ENCODE measurements around the gene PARM1.

PARM1 gene

GRCh38 chr4:74934888-74935287 is 2.0 kb downstream of the PARM1 start:
- Histone ChIP-seq H3K4me3 (ENCODE audit: insufficient read depth, low read depth, low read length) (no peak overlapping the region), H3K27ac (ENCODE audit: insufficient read depth, low read depth, low read length, poor library complexity, severe bottlenecking) (no peak overlapping the region), H3K36me3 (ENCODE audit: control insufficient read depth, insufficient read depth, low read length) (no peaks in the 10 kb centered on the region), H3K4me1 (ENCODE audit: control insufficient read depth, insufficient read depth, low read length) (peaks cover 10% of the 10 kb centered on the region), H3K27me3 (ENCODE audit: control insufficient read depth, insufficient read depth, low read length, poor library complexity, severe bottlenecking) (peaks cover 30% of the 10 kb centered on the region), H3K9me3 (ENCODE audit: control insufficient read depth, low read length) (no peaks in the 10 kb centered on the region)
- WGBS, 2 experiments: 11% methylated on average over 10 of the region's 10 CpGs

DNA sequence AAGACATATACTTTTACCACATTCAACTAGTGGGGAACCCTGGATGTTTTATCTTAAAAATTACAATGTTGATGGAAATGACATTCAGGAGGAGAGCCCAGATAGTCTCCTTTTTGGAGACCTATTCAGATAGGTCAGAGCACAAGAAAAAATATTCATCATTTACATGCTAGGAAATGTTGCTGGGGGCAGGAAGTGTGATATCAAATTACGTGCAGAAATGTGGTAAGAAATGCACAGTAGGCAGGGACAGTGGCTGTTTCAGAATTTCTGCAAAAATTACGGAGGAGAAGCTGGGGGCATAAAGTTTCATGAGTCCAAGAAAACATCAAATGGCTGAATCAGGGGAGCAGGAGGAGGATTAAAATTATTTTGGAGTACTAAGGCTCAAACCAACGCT is 8.2 kb downstream of the PARM1 start:
- H3K27me3 ChIP-seq (ENCODE audit: control insufficient read depth, insufficient read depth, low read length, poor library complexity, severe bottlenecking): no peaks in the 10 kb centered on the region
- no peak overlapping the region for H3K27ac ChIP-seq (ENCODE audit: insufficient read depth, low read depth, low read length, poor library complexity, severe bottlenecking)
- H3K4me3 ChIP-seq (ENCODE audit: insufficient read depth, low read depth, low read length): no peak overlapping the region
- H3K9me3 ChIP-seq (ENCODE audit: control insufficient read depth, low read length): no peaks in the 10 kb centered on the region
- no peaks in the 10 kb centered on the region for H3K36me3 ChIP-seq (ENCODE audit: control insufficient read depth, insufficient read depth, low read length)
- 68 to 74% methylated on average over 3 of the region's 3 CpGs for WGBS, 2 experiments
- H3K4me1 ChIP-seq (ENCODE audit: control insufficient read depth, insufficient read depth, low read length): no peaks in the 10 kb centered on the region

GRCh38 chr4:74942251-74942917 is 9.5 kb downstream of the PARM1 start:
- Histone ChIP-seq H3K9me3 (ENCODE audit: control insufficient read depth, low read length) (no peaks in the 10 kb centered on the region), H3K4me3 (ENCODE audit: insufficient read depth, low read depth, low read length) (no peak overlapping the region), H3K4me1 (ENCODE audit: control insufficient read depth, insufficient read depth, low read length) (no peaks in the 10 kb centered on the region), H3K36me3 (ENCODE audit: control insufficient read depth, insufficient read depth, low read length) (no peaks in the 10 kb centered on the region), H3K27ac (ENCODE audit: insufficient read depth, low read depth, low read length, poor library complexity, severe bottlenecking) (no peak overlapping the region), H3K27me3 (ENCODE audit: control insufficient read depth, insufficient read depth, low read length, poor library complexity, severe bottlenecking) (no peaks in the 10 kb centered on the region)
- 78 to 83% methylated on average over 3 of the region's 3 CpGs for WGBS, 2 experiments

- H3K27ac ChIP-seq (ENCODE audit: insufficient read depth, low read depth, low read length, poor library complexity, severe bottlenecking): no peak overlapping the region
- no peaks in the 10 kb centered on the region for H3K27me3 ChIP-seq (ENCODE audit: control insufficient read depth, insufficient read depth, low read length, poor library complexity, severe bottlenecking)
- no peaks in the 10 kb centered on the region for H3K36me3 ChIP-seq (ENCODE audit: control insufficient read depth, insufficient read depth, low read length)
- no peak overlapping the region for H3K4me3 ChIP-seq (ENCODE audit: insufficient read depth, low read depth, low read length)
- H3K4me1 ChIP-seq (ENCODE audit: control insufficient read depth, insufficient read depth, low read length): no peaks in the 10 kb centered on the region
- 94 to 98% methylated on average over 3 of the region's 3 CpGs for WGBS, 2 experiments
- no peaks in the 10 kb centered on the region for H3K9me3 ChIP-seq (ENCODE audit: control insufficient read depth, low read length)
Observed at GRCh38 chr4:74942918-74943253, 10.0 kb downstream of the PARM1 start.

DNA sequence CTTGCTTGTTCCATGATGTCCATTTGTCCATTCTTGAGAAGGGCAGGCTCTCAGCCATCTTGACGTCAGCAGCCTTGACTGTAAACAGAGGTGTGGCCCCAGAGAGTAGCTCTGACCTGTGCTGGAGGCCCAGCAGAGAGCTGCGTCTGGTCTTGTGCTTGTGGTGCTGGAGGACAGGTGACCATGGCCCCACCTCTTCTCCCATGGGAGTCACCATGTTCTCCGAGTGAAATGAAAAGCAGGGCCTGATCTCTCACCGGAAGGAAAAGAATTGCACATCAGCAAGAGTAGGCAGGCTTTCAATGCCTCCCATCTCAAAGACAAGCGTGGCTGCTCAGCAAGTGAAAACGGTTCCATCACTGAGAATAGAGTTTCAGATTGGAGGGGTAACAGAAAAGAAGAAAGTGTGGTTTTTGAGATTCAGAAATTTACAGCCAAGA is 11.5 kb downstream of the PARM1 start:
- Histone ChIP-seq H3K4me1 (ENCODE audit: control insufficient read depth, insufficient read depth, low read length) (no peaks in the 10 kb centered on the region), H3K27me3 (ENCODE audit: control insufficient read depth, insufficient read depth, low read length, poor library complexity, severe bottlenecking) (no peaks in the 10 kb centered on the region), H3K4me3 (ENCODE audit: insufficient read depth, low read depth, low read length) (no peak overlapping the region), H3K27ac (ENCODE audit: insufficient read depth, low read depth, low read length, poor library complexity, severe bottlenecking) (no peak overlapping the region), H3K36me3 (ENCODE audit: control insufficient read depth, insufficient read depth, low read length) (no peaks in the 10 kb centered on the region), H3K9me3 (ENCODE audit: control insufficient read depth, low read length) (no peaks in the 10 kb centered on the region)
- WGBS, 2 experiments: 88 to 96% methylated on average over 6 of the region's 6 CpGs

GRCh38 chr4:74946196-74946595 is 13.3 kb downstream of the PARM1 start:
- Histone ChIP-seq H3K27me3 (ENCODE audit: control insufficient read depth, insufficient read depth, low read length, poor library complexity, severe bottlenecking) (no peaks in the 10 kb centered on the region), H3K4me1 (ENCODE audit: control insufficient read depth, insufficient read depth, low read length) (no peaks in the 10 kb centered on the region), H3K9me3 (ENCODE audit: control insufficient read depth, low read length) (no peaks in the 10 kb centered on the region), H3K4me3 (ENCODE audit: insufficient read depth, low read depth, low read length) (no peak overlapping the region), H3K36me3 (ENCODE audit: control insufficient read depth, insufficient read depth, low read length) (no peaks in the 10 kb centered on the region), H3K27ac (ENCODE audit: insufficient read depth, low read depth, low read length, poor library complexity, severe bottlenecking) (no peak overlapping the region)
- 95 to 97% methylated on average over 3 of the region's 3 CpGs for WGBS, 2 experiments

DNA sequence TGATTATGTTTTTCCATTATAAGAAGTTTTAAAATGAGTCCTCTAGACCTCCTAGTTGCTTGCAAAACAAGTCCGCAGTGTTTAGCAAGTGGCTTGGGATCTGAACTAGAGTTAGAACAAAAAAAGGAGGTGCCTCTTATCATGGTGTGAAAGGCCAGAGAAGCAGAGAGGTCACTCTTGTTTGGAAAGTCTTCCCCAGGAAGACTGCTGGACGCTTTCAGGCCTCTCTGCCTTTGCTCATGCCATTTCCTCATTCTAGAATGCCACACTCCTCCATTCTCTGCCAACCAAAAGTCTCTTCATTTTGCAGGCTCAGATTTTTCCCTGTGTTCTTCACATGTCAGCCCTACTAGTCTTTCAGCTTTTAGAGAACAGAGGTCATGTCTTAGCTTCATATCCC is 14.9 kb downstream of the PARM1 start:
- Histone ChIP-seq H3K27me3 (ENCODE audit: control insufficient read depth, insufficient read depth, low read length, poor library complexity, severe bottlenecking) (no peaks in the 10 kb centered on the region), H3K4me1 (ENCODE audit: control insufficient read depth, insufficient read depth, low read length) (no peaks in the 10 kb centered on the region), H3K4me3 (ENCODE audit: insufficient read depth, low read depth, low read length) (no peak overlapping the region), H3K9me3 (ENCODE audit: control insufficient read depth, low read length) (no peaks in the 10 kb centered on the region), H3K27ac (ENCODE audit: insufficient read depth, low read depth, low read length, poor library complexity, severe bottlenecking) (no peak overlapping the region), H3K36me3 (ENCODE audit: control insufficient read depth, insufficient read depth, low read length) (no peaks in the 10 kb centered on the region)
- 92 to 95% methylated on average over 2 of the region's 2 CpGs for WGBS, 2 experiments

DNA sequence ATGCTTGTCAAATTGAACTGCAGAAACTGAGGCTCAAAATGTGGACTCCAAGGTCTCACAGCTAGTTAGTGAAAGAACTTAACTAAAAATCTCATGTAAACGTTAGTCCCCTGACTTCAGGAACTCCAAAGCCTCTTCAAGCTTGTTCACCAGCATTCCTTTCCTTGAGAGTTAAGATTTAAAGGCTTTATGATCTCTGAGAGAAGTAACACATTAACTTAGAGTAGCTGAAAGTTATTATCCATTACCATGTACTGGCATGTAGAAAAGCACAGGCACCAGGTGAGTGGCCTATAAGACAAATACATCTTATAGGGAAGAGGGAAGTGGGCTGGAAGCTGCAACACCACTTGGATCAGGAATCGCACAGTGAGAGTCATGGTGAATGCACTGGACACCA is 15.3 kb downstream of the PARM1 start:
- no peaks in the 10 kb centered on the region for H3K36me3 ChIP-seq (ENCODE audit: control insufficient read depth, insufficient read depth, low read length)
- H3K27me3 ChIP-seq (ENCODE audit: control insufficient read depth, insufficient read depth, low read length, poor library complexity, severe bottlenecking): no peaks in the 10 kb centered on the region
- no peaks in the 10 kb centered on the region for H3K9me3 ChIP-seq (ENCODE audit: control insufficient read depth, low read length)
- no peak overlapping the region for H3K27ac ChIP-seq (ENCODE audit: insufficient read depth, low read depth, low read length, poor library complexity, severe bottlenecking)
- WGBS, 2 experiments: 95 to 97% methylated on average over 2 of the region's 2 CpGs
- no peaks in the 10 kb centered on the region for H3K4me1 ChIP-seq (ENCODE audit: control insufficient read depth, insufficient read depth, low read length)
- H3K4me3 ChIP-seq (ENCODE audit: insufficient read depth, low read depth, low read length): no peak overlapping the region

DNA sequence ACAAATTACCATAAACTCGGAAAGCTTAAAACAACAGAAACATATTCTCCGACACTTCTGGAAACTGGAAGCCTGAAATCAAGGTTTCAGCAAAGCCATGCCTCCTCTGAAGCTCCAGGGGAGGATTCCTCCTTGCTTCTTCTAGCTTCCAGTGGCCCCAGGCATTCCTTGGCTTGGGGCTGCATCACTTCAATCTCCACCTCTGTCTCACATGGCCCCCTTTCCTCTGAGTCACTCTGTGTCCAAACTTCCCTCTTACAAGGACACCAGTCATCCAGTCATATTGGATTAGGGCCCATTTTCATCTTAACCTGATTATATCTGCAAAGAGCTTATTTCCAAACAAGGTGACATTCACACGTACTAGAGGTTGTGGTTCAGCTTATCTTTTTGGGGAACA is 17.3 kb downstream of the PARM1 start:
- no peak overlapping the region for H3K27ac ChIP-seq (ENCODE audit: insufficient read depth, low read depth, low read length, poor library complexity, severe bottlenecking)
- H3K4me1 ChIP-seq (ENCODE audit: control insufficient read depth, insufficient read depth, low read length): no peaks in the 10 kb centered on the region
- H3K4me3 ChIP-seq (ENCODE audit: insufficient read depth, low read depth, low read length): no peak overlapping the region
- WGBS, 2 experiments: 92 to 97% methylated on average over 2 to 3 of the region's 3 CpGs
- H3K27me3 ChIP-seq (ENCODE audit: control insufficient read depth, insufficient read depth, low read length, poor library complexity, severe bottlenecking): no peaks in the 10 kb centered on the region
- H3K36me3 ChIP-seq (ENCODE audit: control insufficient read depth, insufficient read depth, low read length): no peaks in the 10 kb centered on the region
- H3K9me3 ChIP-seq (ENCODE audit: control insufficient read depth, low read length): no peaks in the 10 kb centered on the region

DNA sequence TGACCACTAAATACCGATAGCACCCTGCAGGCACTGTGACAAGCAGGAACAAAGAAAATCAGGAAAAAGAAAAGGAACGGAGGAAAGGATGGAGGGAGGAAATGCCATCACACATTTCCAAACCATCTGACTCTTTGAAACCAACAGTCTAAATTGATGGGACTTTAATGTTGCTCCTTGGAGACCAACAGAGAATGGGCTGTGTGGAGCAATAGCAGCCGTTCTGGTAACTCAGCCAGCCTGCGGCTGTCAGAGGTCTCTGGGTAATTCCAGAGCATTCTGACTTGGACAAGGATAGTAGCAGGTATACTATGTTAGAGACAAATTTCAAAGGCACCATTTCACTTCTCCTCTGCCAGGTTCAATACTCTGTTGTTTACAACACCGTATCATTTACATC is 18.0 kb downstream of the PARM1 start:
- no peak overlapping the region for H3K27ac ChIP-seq (ENCODE audit: insufficient read depth, low read depth, low read length, poor library complexity, severe bottlenecking)
- no peaks in the 10 kb centered on the region for H3K9me3 ChIP-seq (ENCODE audit: control insufficient read depth, low read length)
- no peaks in the 10 kb centered on the region for H3K4me1 ChIP-seq (ENCODE audit: control insufficient read depth, insufficient read depth, low read length)
- 83 to 89% methylated on average over 3 to 5 of the region's 5 CpGs for WGBS, 2 experiments
- H3K4me3 ChIP-seq (ENCODE audit: insufficient read depth, low read depth, low read length): no peak overlapping the region
- no peaks in the 10 kb centered on the region for H3K27me3 ChIP-seq (ENCODE audit: control insufficient read depth, insufficient read depth, low read length, poor library complexity, severe bottlenecking)
- H3K36me3 ChIP-seq (ENCODE audit: control insufficient read depth, insufficient read depth, low read length): no peaks in the 10 kb centered on the region

GRCh38 chr4:74953647-74954046 is 20.7 kb downstream of the PARM1 start:
- Histone ChIP-seq H3K4me3 (ENCODE audit: insufficient read depth, low read depth, low read length) (no peak overlapping the region), H3K36me3 (ENCODE audit: control insufficient read depth, insufficient read depth, low read length) (no peaks in the 10 kb centered on the region), H3K27ac (ENCODE audit: insufficient read depth, low read depth, low read length, poor library complexity, severe bottlenecking) (no peak overlapping the region), H3K9me3 (ENCODE audit: control insufficient read depth, low read length) (no peaks in the 10 kb centered on the region), H3K4me1 (ENCODE audit: control insufficient read depth, insufficient read depth, low read length) (no peaks in the 10 kb centered on the region), H3K27me3 (ENCODE audit: control insufficient read depth, insufficient read depth, low read length, poor library complexity, severe bottlenecking) (no peaks in the 10 kb centered on the region)
- 88 to 90% methylated on average over 3 of the region's 4 CpGs for WGBS, 2 experiments
